Measurements from ENCODE around the gene PQBP1.

PQBP1 gene

DNA sequence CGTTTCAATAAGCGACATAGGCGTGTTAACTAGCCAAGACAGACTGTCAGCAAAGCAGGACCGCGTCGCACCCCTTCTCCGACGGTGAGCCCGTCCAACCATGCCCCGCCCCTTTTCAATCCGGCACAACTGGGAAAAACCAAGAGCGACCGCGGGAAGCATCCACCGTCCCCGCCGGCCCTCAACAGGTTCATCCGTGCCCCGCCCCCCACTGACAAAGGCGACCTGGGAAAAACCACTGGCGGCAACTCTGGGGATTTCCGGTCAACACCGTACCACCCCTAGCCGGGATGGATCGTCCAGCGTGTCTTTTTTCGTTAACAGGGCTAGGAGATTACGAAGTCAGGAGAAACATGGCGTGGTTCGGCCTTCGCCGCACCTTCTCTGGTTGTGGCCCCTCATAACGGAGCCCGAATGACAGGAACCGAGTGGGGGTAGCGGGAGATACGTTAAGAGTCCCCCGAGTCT lies 539 bp upstream of the PQBP1 start:
- DNase-seq (ENCODE audit: low read depth, low spot score) = no peak
- peak overlapping the region; percentile 83 for H3K4me3 ChIP-seq (ENCODE audit: low read length)

DNA sequence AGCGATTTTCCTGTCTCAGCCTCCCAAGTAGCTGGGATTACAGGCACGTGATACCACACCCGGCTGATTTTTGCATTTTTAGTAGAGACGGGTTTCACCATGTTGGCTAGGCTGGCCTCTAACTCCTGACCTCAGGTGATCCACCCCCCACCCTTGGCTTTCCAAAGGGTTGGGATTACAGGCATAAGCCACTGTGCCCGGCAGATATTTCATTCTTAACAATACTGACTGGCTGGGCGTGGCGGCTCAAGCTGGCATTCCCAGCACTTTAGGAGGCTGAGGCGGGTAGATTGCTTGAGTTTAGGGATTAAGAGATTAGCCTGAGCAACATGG lies 1.3 kb downstream of the PQBP1 start:
- peak overlapping the region; percentile 83; the same call in 1 of the 2 replicates for H3K4me3 ChIP-seq (ENCODE audit: low read length)
- DNase-seq (ENCODE audit: low read depth, low spot score) = no peak

DNA sequence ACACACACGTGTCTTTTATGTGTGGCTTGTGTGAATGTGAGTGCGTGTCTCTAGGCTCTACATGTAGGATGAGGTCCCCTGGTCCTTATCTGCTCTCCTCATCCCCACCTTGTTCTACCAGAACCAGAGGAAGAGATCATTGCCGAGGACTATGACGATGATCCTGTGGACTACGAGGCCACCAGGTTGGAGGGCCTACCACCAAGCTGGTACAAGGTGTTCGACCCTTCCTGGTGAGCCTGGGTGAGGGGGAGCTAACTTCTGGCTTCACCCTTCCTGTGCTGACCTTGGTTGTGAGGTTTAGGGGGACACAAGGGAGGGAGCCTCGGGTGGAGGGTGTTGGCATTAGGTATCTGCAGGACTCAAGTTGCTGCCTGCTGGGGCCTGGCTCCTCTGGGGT lies 3.3 kb downstream of the PQBP1 start:
- no peak overlapping the region for H3K4me3 ChIP-seq (ENCODE audit: low read length)
- DNase-seq (ENCODE audit: low read depth, low spot score) = no peak

DNA sequence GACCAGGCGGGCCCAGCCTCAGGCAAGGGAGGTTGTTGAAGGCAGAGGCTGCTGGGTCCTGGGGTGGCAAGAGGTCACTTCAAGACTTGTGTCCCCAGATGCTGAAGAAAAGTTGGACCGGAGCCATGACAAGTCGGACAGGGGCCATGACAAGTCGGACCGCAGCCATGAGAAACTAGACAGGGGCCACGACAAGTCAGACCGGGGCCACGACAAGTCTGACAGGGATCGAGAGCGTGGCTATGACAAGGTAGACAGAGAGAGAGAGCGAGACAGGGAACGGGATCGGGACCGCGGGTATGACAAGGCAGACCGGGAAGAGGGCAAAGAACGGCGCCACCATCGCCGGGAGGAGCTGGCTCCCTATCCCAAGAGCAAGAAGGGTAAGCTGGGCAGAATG lies 4.4 kb downstream of the PQBP1 start:
- DNase-seq (ENCODE audit: low read depth, low spot score) = no peak
- no peak overlapping the region for H3K4me3 ChIP-seq (ENCODE audit: low read length)

DNA sequence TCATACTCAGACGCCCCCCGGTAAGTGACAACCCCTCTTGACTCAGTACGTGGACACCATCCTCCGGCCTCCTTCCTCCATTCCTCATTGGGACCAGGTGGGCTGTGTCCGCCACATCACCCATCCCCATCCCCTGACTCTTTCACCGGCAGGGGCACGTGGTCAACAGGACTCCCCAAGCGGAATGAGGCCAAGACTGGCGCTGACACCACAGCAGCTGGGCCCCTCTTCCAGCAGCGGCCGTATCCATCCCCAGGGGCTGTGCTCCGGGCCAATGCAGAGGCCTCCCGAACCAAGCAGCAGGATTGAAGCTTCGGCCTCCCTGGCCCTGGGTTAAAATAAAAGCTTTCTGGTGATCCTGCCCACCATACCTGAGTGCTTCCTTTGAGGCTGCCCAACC lies 5.0 kb downstream of the PQBP1 start:
- DNase-seq (ENCODE audit: low read depth, low spot score) = no peak
- no peak overlapping the region for H3K4me3 ChIP-seq (ENCODE audit: low read length)

DNA sequence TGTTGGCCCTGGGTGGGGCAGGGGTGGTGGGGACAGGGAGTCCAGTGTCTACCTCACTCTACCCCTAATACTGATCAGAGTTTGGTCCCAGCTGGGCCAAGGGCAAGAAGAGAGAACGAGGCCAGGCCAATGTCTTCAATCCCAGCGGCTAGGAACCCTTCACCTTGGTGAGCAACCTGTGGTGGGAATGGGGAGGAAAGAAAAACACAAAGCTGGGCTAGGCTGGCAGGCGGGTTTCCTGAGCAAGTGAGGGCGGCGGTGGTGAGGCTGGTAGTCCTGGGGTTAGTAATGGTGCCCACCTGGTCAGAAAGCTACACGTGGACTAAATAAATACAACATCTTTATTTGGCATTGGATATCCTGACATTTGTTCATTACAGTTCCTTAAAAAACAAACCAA lies 5.6 kb downstream of the PQBP1 start:
- DNase-seq (ENCODE audit: low read depth, low spot score) = no peak
- no peak overlapping the region for H3K4me3 ChIP-seq (ENCODE audit: low read length)

DNA sequence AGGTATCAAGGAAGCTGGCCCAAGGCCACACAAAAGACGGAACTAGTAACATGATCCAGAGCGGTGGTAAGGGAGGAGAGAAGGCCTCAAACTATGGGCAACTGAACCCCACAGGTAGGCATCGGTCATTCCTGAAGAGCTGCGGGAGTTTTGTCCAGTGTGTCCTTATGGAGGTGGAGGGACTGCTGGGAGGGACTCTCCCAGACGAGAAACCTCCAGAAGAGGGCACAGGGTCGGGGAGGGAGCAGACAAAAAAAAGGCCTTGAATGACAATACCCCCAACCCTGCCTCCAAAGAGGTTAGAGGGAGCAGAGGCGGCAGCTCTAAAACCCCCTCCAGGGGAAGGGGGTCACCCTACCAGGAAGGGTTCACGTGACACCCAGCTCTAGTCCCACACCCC lies 6.5 kb downstream of the PQBP1 start:
- DNase-seq (ENCODE audit: low read depth, low spot score) = no peak
- no peak overlapping the region for H3K4me3 ChIP-seq (ENCODE audit: low read length)

DNA sequence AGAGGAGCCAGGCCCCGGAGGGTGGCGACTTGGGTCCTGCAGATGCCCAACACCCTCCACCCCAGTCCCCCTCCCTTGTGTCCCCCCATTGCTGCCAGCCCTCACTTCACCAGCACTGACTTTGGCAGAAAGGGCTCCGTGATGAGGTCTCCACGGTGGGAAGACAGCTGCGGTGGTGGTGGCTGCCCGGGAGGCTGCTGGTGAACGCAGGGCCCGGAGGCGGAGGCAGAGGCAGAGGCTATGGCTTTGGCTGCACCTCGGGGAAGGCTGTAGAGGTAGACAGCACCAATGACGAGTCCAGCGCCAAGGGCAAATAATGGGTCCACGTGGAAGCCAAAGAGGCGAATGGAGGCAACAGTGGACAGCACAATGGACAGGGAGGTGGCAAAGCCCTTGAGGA lies 6.9 kb downstream of the PQBP1 start:
- no peak overlapping the region for H3K4me3 ChIP-seq (ENCODE audit: low read length)
- DNase-seq (ENCODE audit: low read depth, low spot score) = no peak

DNA sequence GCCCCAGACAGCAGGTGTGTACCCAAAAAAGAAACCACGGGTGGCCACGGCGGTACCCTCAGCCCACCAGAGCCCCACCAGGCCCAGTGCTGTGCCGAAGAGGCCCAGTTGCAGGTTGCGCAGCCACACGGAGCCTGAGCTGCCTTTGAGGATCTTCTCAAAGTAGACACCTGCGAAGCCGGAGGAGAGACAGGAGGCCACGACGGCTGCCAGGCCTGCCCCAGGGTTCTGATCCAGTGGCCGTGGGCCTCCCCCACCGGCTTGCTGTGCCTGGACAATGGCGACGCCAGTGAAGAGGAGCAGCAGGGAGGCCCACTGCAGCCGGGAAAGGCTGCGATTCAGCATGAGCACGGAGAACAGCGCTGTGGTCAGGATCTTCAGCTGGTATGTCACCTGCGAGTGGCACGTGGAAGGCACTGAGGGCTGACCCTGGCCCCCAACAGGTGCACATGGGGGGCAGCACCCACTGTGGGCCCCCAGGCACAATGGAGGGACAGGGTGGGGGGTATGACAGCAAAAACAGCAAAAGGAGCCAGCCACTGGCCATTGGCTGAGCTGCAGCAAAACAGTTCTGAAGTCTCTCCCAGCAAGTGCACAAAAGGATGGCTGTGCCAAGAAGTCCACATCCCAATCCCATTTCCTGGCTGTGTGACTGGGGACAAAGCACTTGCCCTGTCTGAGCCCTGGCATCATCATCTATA lies 7.5 kb downstream of the PQBP1 start:
- no peak for DNase-seq (ENCODE audit: low read depth, low spot score)
- H3K4me3 ChIP-seq (ENCODE audit: low read length) = no peak overlapping the region

DNA sequence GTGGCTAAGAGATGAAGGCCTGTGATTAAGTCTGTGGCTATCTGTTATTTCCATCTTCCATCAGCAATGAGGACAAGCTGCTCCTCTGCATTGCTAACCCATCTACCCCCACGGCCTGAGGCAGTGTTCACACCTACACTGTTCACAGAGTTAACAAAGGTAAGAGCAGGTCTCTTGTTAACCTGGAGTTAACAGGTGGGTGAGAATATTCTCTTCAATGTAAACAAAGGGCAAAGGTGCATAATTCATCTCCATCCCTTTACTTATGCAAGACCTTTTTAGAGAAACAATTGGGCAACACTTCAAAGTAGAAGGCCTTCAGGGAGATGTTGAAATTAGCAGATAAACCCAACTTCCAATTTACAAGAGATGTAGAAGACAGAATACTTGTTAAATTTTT lies 10.9 kb downstream of the PQBP1 start:
- no peak overlapping the region for H3K4me3 ChIP-seq (ENCODE audit: low read length)
- no peak for DNase-seq (ENCODE audit: low read depth, low spot score)

DNA sequence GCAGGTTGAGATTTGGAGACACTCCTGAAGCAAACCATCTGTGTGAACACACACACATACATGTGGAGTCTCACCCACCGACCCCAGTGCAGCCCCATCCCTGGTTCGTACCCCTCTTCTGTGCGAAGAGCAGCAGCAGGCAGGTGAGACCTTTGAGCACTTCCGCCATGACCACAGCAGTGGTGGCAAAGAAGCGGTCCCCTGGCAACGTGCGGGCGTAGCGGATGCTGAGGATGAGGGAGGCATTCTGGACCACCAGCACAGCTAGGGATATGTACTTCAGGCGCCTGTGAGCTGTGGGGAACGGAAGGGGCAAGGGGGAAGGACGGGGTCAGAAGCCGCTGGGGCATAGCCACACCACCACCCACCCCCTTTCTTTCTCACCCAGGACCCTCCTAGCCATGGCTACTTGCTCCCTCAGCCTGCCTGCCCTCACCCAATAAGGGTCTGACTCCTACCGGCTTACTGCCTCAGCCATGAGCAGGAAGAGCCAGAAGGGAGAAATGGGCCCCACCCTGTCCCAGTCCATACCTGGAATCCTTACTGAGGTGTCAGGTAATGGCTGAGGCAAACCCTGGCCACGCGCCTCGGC lies 12.1 kb downstream of the PQBP1 start:
- H3K4me3 ChIP-seq (ENCODE audit: low read length) = no peak overlapping the region
- no peak for DNase-seq (ENCODE audit: low read depth, low spot score)

DNA sequence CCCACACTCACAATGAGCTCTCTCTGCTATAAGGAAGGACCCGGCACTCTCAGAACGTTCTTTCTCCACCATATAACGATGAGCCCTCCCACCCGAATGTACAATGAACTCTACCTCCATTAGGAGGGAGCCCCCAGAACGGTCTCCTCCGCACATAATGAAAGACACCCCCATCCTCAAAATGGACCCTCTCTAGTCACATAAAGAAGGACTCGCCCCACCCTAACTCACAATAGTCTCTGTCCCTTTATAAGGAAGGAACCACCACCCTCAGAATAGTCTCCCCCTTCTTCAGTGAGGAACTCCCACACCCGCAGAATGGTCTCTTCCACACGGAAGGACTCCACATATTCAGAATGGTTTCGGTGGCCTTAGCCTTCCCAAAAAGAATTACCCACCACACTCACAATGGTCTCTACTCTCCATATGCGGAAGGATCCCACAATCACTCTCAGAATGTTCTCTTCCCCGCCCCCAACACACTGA lies 13.2 kb downstream of the PQBP1 start:
- peak overlapping the region; percentile 70 for H3K4me3 ChIP-seq (ENCODE audit: low read length)
- DNase-seq (ENCODE audit: low read depth, low spot score) = no peak

DNA sequence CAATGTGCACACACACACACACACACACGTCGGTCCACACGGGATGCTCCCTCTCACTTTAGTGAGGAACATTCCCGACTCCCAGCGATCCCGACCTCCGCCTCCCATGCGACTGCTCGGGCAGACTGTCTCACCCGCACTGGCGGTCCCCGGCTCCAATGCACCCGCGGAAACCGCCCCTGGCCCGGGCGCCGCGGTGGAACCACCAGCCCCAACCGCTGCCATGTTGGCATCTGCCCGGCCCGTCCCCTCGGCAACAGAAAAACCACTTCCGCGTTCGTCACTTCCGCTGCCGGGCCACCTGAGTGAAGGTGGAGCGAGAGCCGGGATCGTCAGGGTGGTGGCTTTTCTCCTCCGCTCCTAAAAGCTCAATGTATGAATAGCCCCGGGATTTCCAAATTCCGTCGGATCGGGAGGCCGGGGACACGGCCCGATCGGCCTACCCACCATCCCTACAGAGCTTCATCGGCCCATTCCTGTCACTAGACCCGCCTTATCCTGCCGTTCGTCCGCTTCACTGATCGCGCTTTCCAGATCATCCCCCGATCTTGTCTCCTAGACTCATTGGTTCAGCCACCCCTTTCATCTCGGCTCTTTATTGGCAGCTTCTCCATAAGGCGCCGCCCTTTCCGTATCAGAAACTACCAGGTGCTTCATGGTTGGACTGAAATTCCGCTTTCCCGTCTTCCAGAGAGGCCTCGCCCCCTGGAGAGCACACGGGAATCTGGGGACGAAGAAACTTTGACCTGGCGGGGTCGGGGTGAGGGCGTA lies 13.9 kb downstream of the PQBP1 start, which contains the start of gene SLC35A2:
TSS of gene SLC35A2 (minus strand) at position 235 of the 771 bp plus-strand sequence. CDS start at position 225, 10 bp downstream.
- H3K4me3 ChIP-seq (ENCODE audit: low read length) = peak within 1 kb of the TSS; percentile 70
- DNase-seq (ENCODE audit: low read depth, low spot score) = peak; percentile 76

DNA sequence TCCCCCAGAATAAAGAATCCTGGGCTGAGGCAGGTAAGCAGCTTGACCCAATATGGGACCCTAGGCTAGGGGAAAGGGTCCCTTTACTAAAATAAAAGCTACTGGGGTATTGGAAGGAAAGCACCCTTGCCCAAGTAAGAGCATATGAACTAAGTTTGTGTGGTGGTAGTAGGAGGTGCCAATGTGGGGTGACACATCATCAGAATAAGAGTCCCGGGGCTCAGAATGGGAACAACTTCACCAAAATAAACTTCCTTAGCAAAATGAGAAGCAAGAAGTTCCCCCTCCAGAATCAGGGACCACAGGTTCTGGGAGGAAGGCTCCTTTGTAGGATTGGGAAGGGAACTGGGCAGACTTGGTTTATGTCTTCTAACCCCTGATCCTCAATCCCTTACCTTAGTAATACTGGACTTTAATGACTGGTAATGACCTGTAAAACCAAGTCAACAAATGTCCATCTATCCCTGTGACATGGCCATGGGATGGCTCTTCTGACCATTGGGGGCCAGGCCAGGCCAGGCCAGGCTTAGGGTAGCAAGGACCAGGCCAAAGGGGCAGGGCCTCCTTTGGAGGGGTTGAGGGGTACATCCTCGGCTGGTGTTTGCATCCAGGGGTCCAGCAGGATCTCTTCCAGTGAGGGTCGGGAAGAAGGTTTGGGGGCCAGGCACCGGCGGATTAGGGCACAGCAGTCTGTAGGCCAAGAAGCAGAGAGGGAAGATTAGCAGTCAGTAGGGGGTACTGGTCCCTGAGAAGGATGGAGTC lies 16.1 kb downstream of the PQBP1 start:
- no peak overlapping the region for H3K4me3 ChIP-seq (ENCODE audit: low read length)
- DNase-seq (ENCODE audit: low read depth, low spot score) = no peak

DNA sequence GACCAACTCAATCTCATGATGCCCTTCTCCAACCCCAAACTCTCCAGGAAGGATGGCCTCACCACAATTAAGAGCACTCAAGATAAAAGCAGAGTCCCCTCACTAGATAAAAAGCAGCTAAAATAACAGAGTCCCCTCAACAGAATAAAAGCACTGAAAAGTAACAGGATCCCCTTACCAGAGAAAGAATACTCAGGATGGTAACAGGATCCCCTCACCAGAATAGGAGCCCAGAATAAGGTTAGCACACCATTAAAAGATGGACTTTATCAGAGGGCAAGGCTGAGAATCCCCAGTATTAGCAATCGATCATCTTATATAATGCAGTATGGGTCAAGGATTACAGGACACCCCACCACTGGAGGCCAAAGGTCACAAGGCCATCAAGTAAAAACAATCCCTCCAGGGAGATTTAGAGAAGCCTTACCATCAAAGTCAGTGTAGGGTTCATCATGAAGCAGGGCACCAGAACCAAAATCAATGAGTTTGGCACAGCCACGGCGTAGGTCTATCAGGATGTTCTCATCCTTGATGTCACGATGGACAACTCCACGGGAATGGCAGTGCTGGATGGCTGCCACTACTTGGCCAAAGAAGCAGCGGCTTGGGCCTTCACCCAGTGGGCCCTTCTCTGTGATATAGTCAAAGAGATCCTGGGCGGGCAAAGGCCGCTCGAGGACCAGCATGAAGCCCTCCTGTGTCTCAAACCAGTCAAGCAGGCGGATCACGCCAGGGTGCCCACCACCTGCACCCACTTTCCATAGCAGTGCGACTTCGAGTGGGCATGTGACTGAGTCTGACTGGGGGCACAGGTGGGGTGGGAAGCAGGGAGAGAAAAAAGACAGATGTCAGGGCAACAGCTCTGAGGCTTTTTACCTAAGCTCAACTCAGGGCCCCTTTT lies 17.1 kb downstream of the PQBP1 start:
- H3K4me3 ChIP-seq (ENCODE audit: low read length) = no peak overlapping the region
- no peak for DNase-seq (ENCODE audit: low read depth, low spot score)

DNA sequence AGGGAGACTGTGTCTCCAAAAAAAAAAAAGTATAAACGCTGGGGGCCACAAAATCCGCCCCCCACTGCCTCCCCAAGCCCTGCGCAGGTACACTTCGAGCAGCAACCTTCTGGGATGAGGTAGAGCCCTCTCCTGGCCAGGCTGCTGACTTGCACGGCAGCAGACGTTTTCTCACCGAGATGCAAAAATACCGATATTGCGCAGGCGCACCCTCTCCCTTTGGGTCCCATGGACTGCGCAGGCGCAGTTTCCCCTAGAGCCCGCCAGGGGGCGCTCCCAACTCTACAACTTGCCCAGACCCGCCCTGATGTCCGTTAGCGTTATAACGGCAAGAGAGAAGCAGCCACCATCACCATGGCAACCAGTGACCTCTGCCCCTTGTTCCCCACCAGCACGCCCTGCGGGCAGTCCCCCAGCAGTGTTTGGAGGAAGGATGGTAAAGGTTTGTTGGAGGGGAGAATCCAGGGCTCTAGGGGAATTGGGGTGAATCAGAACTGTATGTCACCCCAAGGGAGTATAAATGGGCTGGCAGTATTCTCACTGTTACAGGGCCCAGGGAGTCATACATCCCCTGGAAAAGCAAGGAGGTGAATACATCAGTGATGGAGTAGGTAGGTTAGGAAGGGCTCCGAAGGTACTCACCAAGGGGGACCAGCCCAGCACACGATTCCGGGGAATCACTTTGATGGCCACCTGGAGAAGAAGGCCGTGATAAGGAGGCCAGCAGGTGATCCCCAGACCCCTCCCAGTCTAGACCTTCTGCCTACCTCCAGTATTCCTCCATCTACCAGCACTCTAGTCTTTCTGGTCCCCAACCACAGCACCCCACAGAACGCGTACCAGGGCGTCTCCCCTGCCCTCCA lies 19.6 kb downstream of the PQBP1 start:
- H3K4me3 ChIP-seq (ENCODE audit: low read length) = peak overlapping the region; percentile 63
- DNase-seq (ENCODE audit: low read depth, low spot score) = peak; percentile 85

DNA sequence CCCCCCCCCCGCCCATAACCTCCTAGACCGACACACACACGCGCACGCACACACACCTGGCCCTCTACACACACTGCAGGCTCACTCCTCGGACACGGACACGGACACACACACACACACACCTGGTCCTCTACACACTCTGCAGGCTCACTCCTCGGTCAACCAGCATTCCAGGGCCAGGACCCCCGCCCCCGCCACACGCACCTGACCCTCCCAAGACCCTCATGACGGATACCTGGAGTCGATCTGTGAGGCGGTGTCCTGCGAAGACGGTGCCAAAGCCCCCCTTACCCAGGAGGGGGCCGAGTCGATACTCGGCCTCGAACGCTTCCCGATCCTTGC lies 20.5 kb downstream of the PQBP1 start:
- H3K4me3 ChIP-seq (ENCODE audit: low read length) = peak overlapping the region; percentile 63
- no peak for DNase-seq (ENCODE audit: low read depth, low spot score)
